Measurements from ENCODE around the gene INTS15.

GRCh38 chr7:6624246-6624611 lies 34.4 kb downstream of the INTS15 start:
- TF ChIP-seq CTCF (IDR thresholded peaks at IDR 0.05): no peak
- no peak for TF ChIP-seq ZFX (IDR thresholded peaks at IDR 0.05; ENCODE audit: borderline replicate concordance)

Data from 22Rv1 (cell line).